Liver (tissue), 9 donors: ENCODE measurements around the gene TIFAB. TPM values are rescaled to one million over a fixed set of nuclear protein-coding genes. Genes with fewer than 3 reads are reported as not detected.
A peak's percentile ranks its signal among the peaks of the same experiment; 100 is the strongest.

Experiments used
- DNase-seq: peaks from one replicate; pipeline ENCODE4 v3.0.0-alpha.2; 2017; ENCODE audit warnings: low spot score
- H3K27ac ChIP-seq, 2 donors: one replicate each; pipeline ENCODE4 v1.7.0; 2013; ENCODE audit warnings: inconsistent platforms in 2 of 2, low read length in 2 of 2, control low read depth in 1 of 2, low read depth in 1 of 2, mild to moderate bottlenecking in 1 of 2
- H3K27me3 ChIP-seq, 4 donors: one replicate each; pipeline versions ENCODE4 v1.6.1 to v1.7.0; 2013; ENCODE audit warnings: low read length in 3 of 4, inconsistent platforms in 1 of 4, mild to moderate bottlenecking in 1 of 4, moderate library complexity in 1 of 4; ENCODE audit not compliant: control insufficient read depth in 4 of 4, insufficient read depth in 4 of 4
- H3K36me3 ChIP-seq, 4 donors: one replicate each; pipeline versions ENCODE4 v1.6.1 to v1.7.0; 2013; ENCODE audit warnings: low read length in 3 of 4, mild to moderate bottlenecking in 3 of 4, low read depth in 1 of 4, moderate library complexity in 1 of 4; ENCODE audit not compliant: control insufficient read depth in 4 of 4, insufficient read depth in 3 of 4
- H3K4me1 ChIP-seq, 4 donors: one replicate each; pipeline versions ENCODE4 v1.6.1 to v1.7.0; 2013; ENCODE audit warnings: low read length in 3 of 4, mild to moderate bottlenecking in 3 of 4, moderate library complexity in 1 of 4; ENCODE audit not compliant: control insufficient read depth in 4 of 4, insufficient read depth in 4 of 4
- H3K4me3 ChIP-seq, 3 donors: one replicate each; pipeline versions ENCODE4 v1.6.1 to v1.7.0; 2013; ENCODE audit warnings: low read length in 3 of 3, control low read depth in 1 of 3, low read depth in 1 of 3, mild to moderate bottlenecking in 1 of 3
- H3K9ac ChIP-seq, 2 donors: one replicate each; pipeline ENCODE4 v1.7.0; 2013; ENCODE audit warnings: low read length in 2 of 2, mild to moderate bottlenecking in 2 of 2, moderate library complexity in 2 of 2, control low read depth in 1 of 2, low read depth in 1 of 2
- H3K9me3 ChIP-seq, 4 donors: one replicate each; pipeline versions ENCODE4 v1.6.1 to v1.7.0; 2013; ENCODE audit warnings: low read length in 3 of 4; ENCODE audit not compliant: control insufficient read depth in 4 of 4
- EGR1 ChIP-seq, 2 donors: IDR thresholded peaks; 2 replicates each; pipeline ENCODE4 v1.6.1; 2016 to 2018; ENCODE audit warnings: antibody characterized with exemption in 2 of 2, low read depth in 2 of 2
- FOXA1 ChIP-seq: IDR thresholded peaks from 2 replicates; pipeline ENCODE4 v1.6.1; 2016; ENCODE audit warnings: antibody characterized with exemption
- GABPA ChIP-seq, 2 donors: IDR thresholded peaks in 1 of 2; conservative IDR thresholded peaks in 1 of 2; 2 replicates each; pipeline ENCODE4 v1.6.1; 2016; ENCODE audit warnings: antibody characterized with exemption in 2 of 2, mild to moderate bottlenecking in 1 of 2, moderate library complexity in 1 of 2
- HNF4A ChIP-seq, 2 donors: conservative IDR thresholded peaks; 2 replicates each; pipeline ENCODE4 v1.6.1; 2016; ENCODE audit warnings: antibody characterized with exemption in 2 of 2, mild to moderate bottlenecking in 2 of 2
- JUND ChIP-seq, 2 donors: IDR thresholded peaks; 2 replicates each; pipeline ENCODE4 v1.6.1; 2016; ENCODE audit warnings: antibody characterized with exemption in 2 of 2
- NR2F2 ChIP-seq: IDR thresholded peaks from 2 replicates; pipeline ENCODE4 v1.6.1; 2016; ENCODE audit warnings: antibody characterized with exemption
- RAD21 ChIP-seq, 2 donors: IDR thresholded peaks; 2 replicates each; pipeline ENCODE4 v1.6.1; 2016; ENCODE audit warnings: antibody characterized with exemption in 2 of 2, mild to moderate bottlenecking in 2 of 2
- RXRA ChIP-seq, 2 donors: IDR thresholded peaks; 2 replicates each; pipeline ENCODE4 v1.6.1; 2017 to 2018; ENCODE audit warnings: antibody characterized with exemption in 2 of 2, mild to moderate bottlenecking in 1 of 2
- SP1 ChIP-seq: IDR thresholded peaks from 2 replicates; pipeline ENCODE4 v1.6.1; 2018; ENCODE audit warnings: antibody characterized with exemption, mild to moderate bottlenecking
- TAF1 ChIP-seq: conservative IDR thresholded peaks from 2 replicates; pipeline ENCODE4 v1.6.1; 2016; ENCODE audit warnings: antibody characterized with exemption, mild to moderate bottlenecking
- YY1 ChIP-seq: IDR thresholded peaks from 2 replicates; pipeline ENCODE4 v1.6.1; 2016; ENCODE audit warnings: antibody characterized with exemption, mild to moderate bottlenecking
- WGBS: extraction: QIAGEN DNeasy Blood & Tissue Kit; methylation state at CpG from one replicate; pipeline ENCODE4 v1.1.7; 2013; 5-methylcytosine and 5-hydroxymethylcytosine counted together
- polyA plus RNA-seq, 2 donors: library from polyadenylated mRNA; stranded (reverse) in 1 of 2; unstranded in 1 of 2; fragments of 200-250 nt in 1 of 2; fragments of >200 nt in 1 of 2; fragmentation: Nextera tagmentation in 1 of 2; extraction: Ambion mirVana in 1 of 2; gene quantifications; one replicate each; pipeline versions ENCODE4 v1.2.1 to v1.2.3, GENCODE V29; 2013 to 2015
- total RNA-seq, 2 donors: library from RNA; depleted of rRNA; stranded (reverse); fragments of >200 nt; gene quantifications; one replicate each; pipeline ENCODE4 v1.2.3, GENCODE V29; 2014
- TF ChIP-seq, protein P1 (sequence below): IDR thresholded peaks from 2 replicates; pipeline ENCODE4 v1.6.1; 2016; ENCODE audit warnings: antibody characterized with exemption
- TF ChIP-seq, protein P2 (sequence below): IDR thresholded peaks from 2 replicates; pipeline ENCODE4 v1.6.1; 2016; ENCODE audit warnings: antibody characterized with exemption
- TF ChIP-seq, protein P3 (sequence below): fragments of 150-350 bp; IDR thresholded peaks from 2 replicates; pipeline ENCODE4 v1.5.1; 2017; ENCODE audit warnings: improper control_type of control experiment, low read depth, low read length; ENCODE audit not compliant: missing input control
- TF ChIP-seq, protein P4 (sequence below): IDR thresholded peaks from 2 replicates; pipeline ENCODE4 v1.6.1; 2016; ENCODE audit warnings: antibody characterized with exemption
- TF ChIP-seq, protein P5 (sequence below): IDR thresholded peaks from 2 replicates; pipeline ENCODE4 v1.6.1; 2016; ENCODE audit warnings: antibody characterized with exemption, mild to moderate bottlenecking
- donor health status: healthy.
- donor health status: healthy.
- donor health status: healthy.
- donor health status: healthy.
- donor health status: healthy.

Gene TIFAB
- total and polyA plus RNA-seq, 4 donors, result 0.02 to 0.47 TPM; not detected in 2

DNA sequence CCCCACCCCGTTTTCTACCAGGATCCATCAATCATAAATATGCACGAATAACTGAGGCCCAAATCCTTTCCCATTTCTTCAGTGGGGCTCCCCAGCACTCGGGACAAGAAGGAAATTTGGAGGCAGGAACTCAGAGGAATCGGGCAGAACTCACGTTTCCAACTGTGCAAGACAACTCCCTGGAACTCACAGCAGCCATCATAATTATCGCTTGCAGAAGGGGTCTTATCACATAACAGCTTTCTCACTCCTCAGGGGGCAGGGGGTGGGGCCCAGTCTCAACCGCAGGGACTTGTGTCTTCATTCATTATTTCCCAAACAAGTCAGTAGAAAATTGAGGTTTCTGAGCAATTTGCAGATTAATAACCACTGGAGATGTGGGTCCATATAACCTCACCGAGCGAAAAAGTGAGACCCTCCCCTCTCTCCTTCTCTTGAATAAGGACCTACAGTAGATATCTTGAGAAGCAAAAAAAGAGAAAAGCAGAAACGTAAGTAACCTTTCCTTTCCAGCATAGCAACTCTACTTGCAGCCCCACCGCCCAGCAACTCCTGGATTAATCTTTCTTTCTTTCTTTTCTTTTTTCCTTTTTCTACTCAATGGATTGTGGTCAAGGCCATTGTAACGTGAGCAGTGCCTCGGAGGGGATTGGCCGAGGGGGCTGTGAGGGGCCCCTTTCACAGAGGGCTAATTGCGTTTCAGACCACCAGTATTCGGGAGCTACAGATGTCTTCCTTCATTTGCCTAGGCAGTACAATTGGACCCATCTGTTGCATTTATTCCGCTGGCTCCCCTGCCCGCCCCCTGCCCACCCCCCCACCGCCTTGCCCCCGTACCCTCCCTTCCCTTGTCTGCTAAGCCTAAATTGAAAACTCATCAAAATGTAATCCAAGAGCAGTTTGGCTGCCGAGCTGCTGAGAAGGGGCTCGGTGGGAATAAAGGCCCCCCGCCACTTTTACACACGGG is 24.7 kb upstream of the TIFAB start:
- Histone ChIP-seq H3K36me3 (no peaks in the 10 kb centered on the region), H3K27ac (no peak overlapping the region), H3K4me3 (no peak overlapping the region), H3K9ac (no peak overlapping the region), H3K27me3 (peaks cover 0 to 2% (median 0%) of the 10 kb centered on the region in 4 donors), H3K9me3 (no peaks in the 10 kb centered on the region), H3K4me1 (no peaks in the 10 kb centered on the region)
- TF ChIP-seq, protein P1, sequence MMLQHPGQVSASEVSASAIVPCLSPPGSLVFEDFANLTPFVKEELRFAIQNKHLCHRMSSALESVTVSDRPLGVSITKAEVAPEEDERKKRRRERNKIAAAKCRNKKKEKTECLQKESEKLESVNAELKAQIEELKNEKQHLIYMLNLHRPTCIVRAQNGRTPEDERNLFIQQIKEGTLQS, result no peak
- TF ChIP-seq NR2F2 (no peak), TAF1 (no peak), RXRA (IDR thresholded peaks at IDR 0.05) (no peak), HNF4A (conservative IDR thresholded peaks at IDR 0.05) (no peak), EGR1 (IDR thresholded peaks at IDR 0.05; ENCODE audit: low read depth in 2 of 2) (no peak), JUND (IDR thresholded peaks at IDR 0.05) (no peak), SP1 (no peak), YY1 (no peak), GABPA (IDR thresholded peaks at IDR 0.05 in 1 of 2, conservative IDR thresholded peaks at IDR 0.05 in 1 of 2) (no peak), RAD21 (IDR thresholded peaks at IDR 0.05) (no peak), FOXA1 (no peak)
- TF ChIP-seq, protein P2, sequence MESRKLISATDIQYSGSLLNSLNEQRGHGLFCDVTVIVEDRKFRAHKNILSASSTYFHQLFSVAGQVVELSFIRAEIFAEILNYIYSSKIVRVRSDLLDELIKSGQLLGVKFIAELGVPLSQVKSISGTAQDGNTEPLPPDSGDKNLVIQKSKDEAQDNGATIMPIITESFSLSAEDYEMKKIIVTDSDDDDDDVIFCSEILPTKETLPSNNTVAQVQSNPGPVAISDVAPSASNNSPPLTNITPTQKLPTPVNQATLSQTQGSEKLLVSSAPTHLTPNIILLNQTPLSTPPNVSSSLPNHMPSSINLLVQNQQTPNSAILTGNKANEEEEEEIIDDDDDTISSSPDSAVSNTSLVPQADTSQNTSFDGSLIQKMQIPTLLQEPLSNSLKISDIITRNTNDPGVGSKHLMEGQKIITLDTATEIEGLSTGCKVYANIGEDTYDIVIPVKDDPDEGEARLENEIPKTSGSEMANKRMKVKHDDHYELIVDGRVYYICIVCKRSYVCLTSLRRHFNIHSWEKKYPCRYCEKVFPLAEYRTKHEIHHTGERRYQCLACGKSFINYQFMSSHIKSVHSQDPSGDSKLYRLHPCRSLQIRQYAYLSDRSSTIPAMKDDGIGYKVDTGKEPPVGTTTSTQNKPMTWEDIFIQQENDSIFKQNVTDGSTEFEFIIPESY, result no peak
- TF ChIP-seq, protein P3, sequence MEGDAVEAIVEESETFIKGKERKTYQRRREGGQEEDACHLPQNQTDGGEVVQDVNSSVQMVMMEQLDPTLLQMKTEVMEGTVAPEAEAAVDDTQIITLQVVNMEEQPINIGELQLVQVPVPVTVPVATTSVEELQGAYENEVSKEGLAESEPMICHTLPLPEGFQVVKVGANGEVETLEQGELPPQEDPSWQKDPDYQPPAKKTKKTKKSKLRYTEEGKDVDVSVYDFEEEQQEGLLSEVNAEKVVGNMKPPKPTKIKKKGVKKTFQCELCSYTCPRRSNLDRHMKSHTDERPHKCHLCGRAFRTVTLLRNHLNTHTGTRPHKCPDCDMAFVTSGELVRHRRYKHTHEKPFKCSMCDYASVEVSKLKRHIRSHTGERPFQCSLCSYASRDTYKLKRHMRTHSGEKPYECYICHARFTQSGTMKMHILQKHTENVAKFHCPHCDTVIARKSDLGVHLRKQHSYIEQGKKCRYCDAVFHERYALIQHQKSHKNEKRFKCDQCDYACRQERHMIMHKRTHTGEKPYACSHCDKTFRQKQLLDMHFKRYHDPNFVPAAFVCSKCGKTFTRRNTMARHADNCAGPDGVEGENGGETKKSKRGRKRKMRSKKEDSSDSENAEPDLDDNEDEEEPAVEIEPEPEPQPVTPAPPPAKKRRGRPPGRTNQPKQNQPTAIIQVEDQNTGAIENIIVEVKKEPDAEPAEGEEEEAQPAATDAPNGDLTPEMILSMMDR, result no peak
- TF ChIP-seq, protein P4, sequence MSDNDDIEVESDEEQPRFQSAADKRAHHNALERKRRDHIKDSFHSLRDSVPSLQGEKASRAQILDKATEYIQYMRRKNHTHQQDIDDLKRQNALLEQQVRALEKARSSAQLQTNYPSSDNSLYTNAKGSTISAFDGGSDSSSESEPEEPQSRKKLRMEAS, result no peak
- TF ChIP-seq, protein P5, sequence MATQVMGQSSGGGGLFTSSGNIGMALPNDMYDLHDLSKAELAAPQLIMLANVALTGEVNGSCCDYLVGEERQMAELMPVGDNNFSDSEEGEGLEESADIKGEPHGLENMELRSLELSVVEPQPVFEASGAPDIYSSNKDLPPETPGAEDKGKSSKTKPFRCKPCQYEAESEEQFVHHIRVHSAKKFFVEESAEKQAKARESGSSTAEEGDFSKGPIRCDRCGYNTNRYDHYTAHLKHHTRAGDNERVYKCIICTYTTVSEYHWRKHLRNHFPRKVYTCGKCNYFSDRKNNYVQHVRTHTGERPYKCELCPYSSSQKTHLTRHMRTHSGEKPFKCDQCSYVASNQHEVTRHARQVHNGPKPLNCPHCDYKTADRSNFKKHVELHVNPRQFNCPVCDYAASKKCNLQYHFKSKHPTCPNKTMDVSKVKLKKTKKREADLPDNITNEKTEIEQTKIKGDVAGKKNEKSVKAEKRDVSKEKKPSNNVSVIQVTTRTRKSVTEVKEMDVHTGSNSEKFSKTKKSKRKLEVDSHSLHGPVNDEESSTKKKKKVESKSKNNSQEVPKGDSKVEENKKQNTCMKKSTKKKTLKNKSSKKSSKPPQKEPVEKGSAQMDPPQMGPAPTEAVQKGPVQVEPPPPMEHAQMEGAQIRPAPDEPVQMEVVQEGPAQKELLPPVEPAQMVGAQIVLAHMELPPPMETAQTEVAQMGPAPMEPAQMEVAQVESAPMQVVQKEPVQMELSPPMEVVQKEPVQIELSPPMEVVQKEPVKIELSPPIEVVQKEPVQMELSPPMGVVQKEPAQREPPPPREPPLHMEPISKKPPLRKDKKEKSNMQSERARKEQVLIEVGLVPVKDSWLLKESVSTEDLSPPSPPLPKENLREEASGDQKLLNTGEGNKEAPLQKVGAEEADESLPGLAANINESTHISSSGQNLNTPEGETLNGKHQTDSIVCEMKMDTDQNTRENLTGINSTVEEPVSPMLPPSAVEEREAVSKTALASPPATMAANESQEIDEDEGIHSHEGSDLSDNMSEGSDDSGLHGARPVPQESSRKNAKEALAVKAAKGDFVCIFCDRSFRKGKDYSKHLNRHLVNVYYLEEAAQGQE, result no peak
- 44% methylated on average over 24 of the region's 24 CpGs for WGBS
- peak; percentile 53 for DNase-seq
